ENCODE data around the gene EIF3M.
A peak's percentile ranks its signal among the peaks of the same experiment; 100 is the strongest.
"Not testable (repeated sequence)": the region's sequence is repeated elsewhere in the genome, so short reads cannot be mapped to it uniquely, and the experiment has no call there.

Gene EIF3M

GRCh38 chr11:32581556-32581955 lies 2.1 kb upstream of the EIF3M start:
- DNase-seq: no peak
- no peak overlapping the region for H3K4me3 ChIP-seq (ENCODE audit: low read depth, low read length)
- H3K4me1 ChIP-seq: no peaks in the 10 kb centered on the region
- TF ChIP-seq, protein P1, sequence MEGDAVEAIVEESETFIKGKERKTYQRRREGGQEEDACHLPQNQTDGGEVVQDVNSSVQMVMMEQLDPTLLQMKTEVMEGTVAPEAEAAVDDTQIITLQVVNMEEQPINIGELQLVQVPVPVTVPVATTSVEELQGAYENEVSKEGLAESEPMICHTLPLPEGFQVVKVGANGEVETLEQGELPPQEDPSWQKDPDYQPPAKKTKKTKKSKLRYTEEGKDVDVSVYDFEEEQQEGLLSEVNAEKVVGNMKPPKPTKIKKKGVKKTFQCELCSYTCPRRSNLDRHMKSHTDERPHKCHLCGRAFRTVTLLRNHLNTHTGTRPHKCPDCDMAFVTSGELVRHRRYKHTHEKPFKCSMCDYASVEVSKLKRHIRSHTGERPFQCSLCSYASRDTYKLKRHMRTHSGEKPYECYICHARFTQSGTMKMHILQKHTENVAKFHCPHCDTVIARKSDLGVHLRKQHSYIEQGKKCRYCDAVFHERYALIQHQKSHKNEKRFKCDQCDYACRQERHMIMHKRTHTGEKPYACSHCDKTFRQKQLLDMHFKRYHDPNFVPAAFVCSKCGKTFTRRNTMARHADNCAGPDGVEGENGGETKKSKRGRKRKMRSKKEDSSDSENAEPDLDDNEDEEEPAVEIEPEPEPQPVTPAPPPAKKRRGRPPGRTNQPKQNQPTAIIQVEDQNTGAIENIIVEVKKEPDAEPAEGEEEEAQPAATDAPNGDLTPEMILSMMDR (IDR thresholded peaks at IDR 0.05; ENCODE audit: low read depth, low read length): no peak
- no peaks in the 10 kb centered on the region for H3K9me3 ChIP-seq
- no peaks in the 10 kb centered on the region for H3K27me3 ChIP-seq
- no peaks in the 10 kb centered on the region for H3K36me3 ChIP-seq

DNA sequence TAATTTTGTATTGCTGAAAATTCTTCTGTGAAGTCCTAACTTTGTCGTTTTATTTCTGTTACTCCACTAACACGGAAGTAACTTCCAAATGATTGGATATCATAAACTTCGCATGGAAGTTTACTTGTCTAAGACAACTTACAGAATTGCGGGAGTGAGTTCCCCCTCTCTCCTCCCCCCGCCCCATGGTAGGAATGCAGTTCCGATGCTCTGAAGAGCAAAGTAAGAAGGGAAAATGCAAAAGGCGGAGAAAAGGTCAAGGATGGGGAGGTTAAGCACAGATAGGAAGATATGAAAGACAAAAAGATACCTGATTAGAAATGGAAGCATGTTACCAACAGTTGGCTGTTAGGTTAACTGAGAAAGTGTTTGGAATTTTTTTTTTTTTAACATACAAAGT lies 1.3 kb downstream of the EIF3M start:
- Histone ChIP-seq H3K36me3 (peaks cover 14% of the 10 kb centered on the region), H3K9me3 (no peaks in the 10 kb centered on the region), H3K27me3 (no peaks in the 10 kb centered on the region), H3K4me1 (no peaks in the 10 kb centered on the region), H3K4me3 (ENCODE audit: low read depth, low read length) (peak overlapping the region; percentile 85)
- no peak for DNase-seq
- TF ChIP-seq, protein P1 (IDR thresholded peaks at IDR 0.05; ENCODE audit: low read depth, low read length): no peak

DNA sequence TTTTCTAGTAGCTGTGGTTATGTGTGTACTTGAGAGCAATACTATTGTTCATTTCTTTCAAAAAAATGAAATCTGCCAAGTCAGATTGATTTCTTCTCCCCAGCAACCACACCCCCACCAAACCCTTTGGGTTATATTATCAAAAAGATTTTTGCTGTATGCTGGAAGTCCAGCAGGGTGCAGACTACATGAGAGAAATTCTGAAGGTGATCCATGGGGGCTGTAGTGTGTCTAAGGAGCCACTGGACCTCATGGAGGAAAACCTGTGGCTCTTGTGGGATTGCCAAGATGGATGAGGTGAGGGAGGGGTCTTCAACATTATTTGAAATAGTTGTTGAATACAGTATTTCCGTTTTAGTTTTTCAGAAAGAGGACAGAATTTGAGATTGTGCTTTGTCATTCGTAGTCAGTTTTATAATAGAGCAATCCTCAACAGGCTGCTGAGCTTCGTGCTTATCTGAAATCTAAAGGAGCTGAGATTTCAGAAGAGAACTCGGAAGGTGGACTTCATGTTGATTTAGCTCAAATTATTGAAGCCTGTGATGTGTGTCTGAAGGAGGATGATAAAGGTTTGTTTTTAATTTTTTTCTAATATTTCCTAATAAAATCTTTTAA lies 3.1 kb downstream of the EIF3M start:
- H3K36me3 ChIP-seq: peaks cover 21% of the 10 kb centered on the region
- peak; percentile 4 for DNase-seq
- TF ChIP-seq, protein P1 (IDR thresholded peaks at IDR 0.05; ENCODE audit: low read depth, low read length): peak; percentile 31
- no peak overlapping the region for H3K4me3 ChIP-seq (ENCODE audit: low read depth, low read length)
- no peaks in the 10 kb centered on the region for H3K9me3 ChIP-seq
- H3K4me1 ChIP-seq: no peaks in the 10 kb centered on the region
- H3K27me3 ChIP-seq: no peaks in the 10 kb centered on the region

DNA sequence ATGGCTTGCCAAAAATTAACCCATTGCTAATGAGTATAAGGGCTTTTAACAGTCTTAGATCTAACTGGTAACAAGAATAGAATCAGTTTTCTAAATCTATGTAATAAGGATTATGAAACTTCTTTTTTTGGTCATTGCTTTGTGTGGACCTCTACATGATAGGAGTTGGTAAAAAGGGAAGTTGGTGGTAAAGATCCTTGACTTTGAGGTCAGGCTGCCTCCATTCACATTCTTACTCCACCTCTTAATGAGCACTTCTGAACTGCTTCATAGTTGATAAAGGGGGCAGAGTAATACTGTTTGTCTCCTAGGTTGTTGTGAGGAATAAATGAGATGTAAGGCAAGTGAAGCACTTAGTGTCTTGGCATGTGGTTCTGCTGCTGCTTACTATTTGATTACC lies 10.6 kb downstream of the EIF3M start:
- DNase-seq: no peak
- Histone ChIP-seq H3K36me3 (peaks cover 50% of the 10 kb centered on the region), H3K4me3 (ENCODE audit: low read depth, low read length) (no peak overlapping the region), H3K9me3 (no peaks in the 10 kb centered on the region), H3K4me1 (no peaks in the 10 kb centered on the region), H3K27me3 (no peaks in the 10 kb centered on the region)
- TF ChIP-seq, protein P1 (IDR thresholded peaks at IDR 0.05; ENCODE audit: low read depth, low read length): no peak

- DNase-seq; H3K4me1 ChIP-seq; H3K9me3 ChIP-seq; H3K4me3 ChIP-seq (ENCODE audit: low read depth, low read length); H3K27me3 ChIP-seq: not testable (repeated sequence)
- H3K36me3 ChIP-seq: peaks cover 46% of the 10 kb centered on the region
These were observed 12.5 kb downstream of the EIF3M start for GRCh38 chr11:32596114-32596513.

- DNase-seq: no peak
- peaks cover 35% of the 10 kb centered on the region for H3K36me3 ChIP-seq
- TF ChIP-seq, protein P1 (IDR thresholded peaks at IDR 0.05; ENCODE audit: low read depth, low read length): no peak
- no peak overlapping the region for H3K4me3 ChIP-seq (ENCODE audit: low read depth, low read length)
- no peaks in the 10 kb centered on the region for H3K4me1 ChIP-seq
- no peaks in the 10 kb centered on the region for H3K9me3 ChIP-seq
- no peaks in the 10 kb centered on the region for H3K27me3 ChIP-seq
These were observed 14.3 kb downstream of the EIF3M start for GRCh38 chr11:32597921-32598320.
